Astrocyte of the spinal cord (primary cell): ENCODE data around the gene BOK.
"Not testable (repeated sequence)": the region's sequence is repeated elsewhere in the genome, so short reads cannot be mapped to it uniquely, and the experiment has no call there.

Source experiments
- DNase-seq: peaks from one replicate; pipeline ENCODE4 v3.0.0; 2011; ENCODE audit warnings: low read depth, low spot score
- H3K4me3 ChIP-seq: 2 replicates; pipeline ENCODE4 v1.5.1; 2011; ENCODE audit warnings: low read depth, mild to moderate bottlenecking, low read length, moderate library complexity
- CTCF ChIP-seq: IDR thresholded peaks from 2 replicates; pipeline ENCODE4 v1.5.1; 2012; ENCODE audit warnings: low read depth, mild to moderate bottlenecking, low read length, inconsistent platforms
- in situ Hi-C: cut with HindIII; loops from 2 replicates; pipeline ENCODE4 v1.10.0; 2017; ENCODE audit warnings: low sequenced_read_pairs

The BOK gene

GRCh38 chr2:241567776-241568175 is 9.2 kb downstream of the BOK start:
- in situ Hi-C loops = no loop called here
- no peak overlapping the region for H3K4me3 ChIP-seq
- TF ChIP-seq CTCF = no peak

GRCh38 chr2:241568726-241569125 is 10.2 kb downstream of the BOK start:
- no peak overlapping the region for H3K4me3 ChIP-seq
- DNase-seq = no peak
- in situ Hi-C loops = no loop called here
- no peak for TF ChIP-seq CTCF

More at GRCh38 chr2:241567776-241568175, 9.2 kb downstream of the BOK start:
- DNase-seq = no peak

GRCh38 chr2:241569831-241570281 is 11.3 kb downstream of the BOK start:
- DNase-seq = no peak
- no peak overlapping the region for H3K4me3 ChIP-seq
- in situ Hi-C loops = no loop called here
- no peak for TF ChIP-seq CTCF

DNA sequence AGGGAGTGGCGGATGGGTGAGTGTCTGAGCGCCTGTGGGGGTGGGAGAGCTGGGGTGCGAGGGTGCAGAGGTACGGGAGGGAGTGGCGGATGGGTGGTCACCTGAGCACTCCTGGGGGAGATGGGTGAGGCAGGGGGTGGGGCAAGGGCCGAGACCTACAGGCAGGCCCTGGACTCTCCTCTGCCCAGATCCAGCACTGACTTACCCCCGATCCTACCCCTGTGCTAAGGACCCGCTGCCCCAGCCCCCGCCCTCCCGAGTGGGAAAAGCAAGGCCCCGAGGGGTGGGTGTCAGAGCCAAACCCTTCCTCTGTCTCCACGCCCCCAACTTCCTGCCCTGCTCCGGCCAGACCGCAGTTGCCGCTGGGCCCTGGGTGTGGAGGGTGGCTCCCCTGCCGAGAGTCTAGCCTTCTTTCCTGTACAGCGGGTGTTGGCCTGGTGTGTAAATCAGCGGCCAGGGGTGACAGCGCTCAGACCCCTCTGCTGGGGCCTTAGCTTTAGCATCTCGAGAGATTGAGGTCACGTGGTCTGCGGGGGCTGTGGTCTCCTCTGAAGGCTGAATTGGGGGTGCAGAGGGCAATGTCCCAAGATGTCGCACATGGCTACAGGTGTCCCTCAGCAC is 12.5 kb downstream of the BOK start:
- no peak for TF ChIP-seq CTCF
- H3K4me3 ChIP-seq = no peak overlapping the region
- DNase-seq = no peak
- in situ Hi-C loops = no loop called here

GRCh38 chr2:241571821-241572620 is 13.5 kb downstream of the BOK start:
- TF ChIP-seq CTCF = no peak
- no peak for DNase-seq
- no peak overlapping the region for H3K4me3 ChIP-seq
- in situ Hi-C loops = no loop called here

GRCh38 chr2:241572915-241573651 is 14.5 kb downstream of the BOK start:
- DNase-seq, in situ Hi-C loops, H3K4me3 ChIP-seq: not testable (repeated sequence)
